ENCODE results near the gene COCH.
"Not testable (repeated sequence)": the region's sequence is repeated elsewhere in the genome, so short reads cannot be mapped to it uniquely, and the experiment has no call there.

COCH gene

GRCh38 chr14:30925254-30925653, 50.9 kb downstream of the COCH start:
- DNase-seq (ENCODE audit: low read depth in 2 of 2) = no peak

- no peak for DNase-seq (ENCODE audit: low read depth in 2 of 2)
Observed at GRCh38 chr14:30928462-30928861, 54.1 kb downstream of the COCH start.

GRCh38 chr14:30933937-30934336, 59.6 kb downstream of the COCH start:
- not testable (repeated sequence) for DNase-seq (ENCODE audit: low read depth in 2 of 2)

GRCh38 chr14:30935445-30935844, 61.1 kb downstream of the COCH start:
- no peak for DNase-seq (ENCODE audit: low read depth in 2 of 2)

- DNase-seq (ENCODE audit: low read depth in 2 of 2) = no peak
Observed at GRCh38 chr14:30938617-30939016, 64.3 kb downstream of the COCH start.
